ENCODE results near the gene ASAH2B.

GRCh38 chr10:50740293-50740648, 535 bp downstream of the ASAH2B start:
- no peak for TF ChIP-seq CTCF (IDR thresholded peaks at IDR 0.05; ENCODE audit: insufficient read depth, low read length, poor library complexity, severe bottlenecking)
- TF ChIP-seq EZH2phosphoT487 (conservative IDR thresholded peaks at IDR 0.05; ENCODE audit: low read length), result no peak

Measured in SU-DHL-6 (cell line).